HG02763 (cell line): ENCODE results near the gene SLAMF8.

ENCODE experiments used
- ATAC-seq: cut with Tn5 transposase; IDR thresholded peaks from one replicate; pipeline ENCODE4 v1.9.1; 2021; ENCODE audit warnings: mild to moderate bottlenecking, moderate library complexity; ENCODE audit not compliant: unreplicated experiment

Gene SLAMF8

DNA sequence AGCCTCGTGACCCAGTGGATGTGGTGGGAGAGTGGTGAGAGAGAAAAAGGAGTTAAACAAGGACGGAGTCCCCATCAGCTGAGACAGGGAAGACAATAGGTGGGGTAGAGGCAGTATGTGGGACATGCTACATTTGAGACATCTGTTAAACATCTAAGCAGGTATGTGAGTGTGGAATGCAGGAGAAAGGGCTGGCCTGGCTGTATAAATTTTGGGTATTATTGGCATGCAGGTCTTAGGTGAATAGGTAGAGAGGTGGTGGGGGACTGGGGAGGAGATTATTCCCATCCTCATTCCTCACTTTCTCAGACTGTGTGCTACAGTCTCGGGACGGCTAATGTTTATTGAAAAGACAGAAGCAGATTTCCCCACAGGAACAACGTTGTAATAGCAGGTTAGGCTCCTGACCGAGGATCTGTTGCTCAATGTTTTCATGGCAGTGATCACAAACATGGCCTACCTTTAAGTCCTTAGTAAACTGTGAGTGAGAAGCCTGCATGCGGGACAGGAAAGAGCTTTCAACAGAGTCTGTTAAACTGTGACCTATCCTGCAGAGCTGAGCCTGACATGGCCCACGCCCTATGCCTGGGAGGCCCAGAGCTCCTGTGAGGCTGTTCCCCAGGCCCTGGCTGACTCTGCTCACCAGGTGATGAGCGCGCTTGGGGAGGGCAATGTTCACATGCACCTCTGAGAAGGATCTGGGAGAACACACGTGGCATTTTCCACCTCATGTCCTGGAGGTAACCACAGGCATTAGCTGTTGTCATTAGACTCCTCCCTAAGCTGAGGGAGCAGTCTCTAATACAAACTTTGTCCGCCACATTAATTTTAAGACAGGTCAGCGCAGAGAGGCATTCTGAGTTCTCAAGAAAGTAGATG is 19.3 kb downstream of the SLAMF8 start:
- ATAC-seq = no peak

DNA sequence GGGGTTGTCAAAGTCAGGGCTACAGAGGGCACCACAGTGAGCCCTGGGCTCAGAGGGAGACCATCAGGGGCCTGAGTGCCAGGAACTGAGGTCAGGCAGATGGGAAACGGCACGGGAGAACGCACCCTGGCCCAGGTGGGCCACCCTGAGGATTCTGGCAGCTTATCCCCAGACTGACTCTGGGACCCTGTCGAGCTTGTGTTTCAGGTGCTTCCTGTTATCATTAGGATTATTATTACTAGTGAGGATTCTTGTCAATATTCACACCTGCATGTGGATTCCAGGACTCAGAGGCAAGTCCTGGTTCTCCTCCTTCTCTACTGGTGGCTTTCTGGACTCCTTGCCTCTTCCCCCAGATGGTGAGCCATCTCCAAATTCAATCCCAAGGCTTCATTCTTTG is 20.6 kb downstream of the SLAMF8 start:
- ATAC-seq = no peak

DNA sequence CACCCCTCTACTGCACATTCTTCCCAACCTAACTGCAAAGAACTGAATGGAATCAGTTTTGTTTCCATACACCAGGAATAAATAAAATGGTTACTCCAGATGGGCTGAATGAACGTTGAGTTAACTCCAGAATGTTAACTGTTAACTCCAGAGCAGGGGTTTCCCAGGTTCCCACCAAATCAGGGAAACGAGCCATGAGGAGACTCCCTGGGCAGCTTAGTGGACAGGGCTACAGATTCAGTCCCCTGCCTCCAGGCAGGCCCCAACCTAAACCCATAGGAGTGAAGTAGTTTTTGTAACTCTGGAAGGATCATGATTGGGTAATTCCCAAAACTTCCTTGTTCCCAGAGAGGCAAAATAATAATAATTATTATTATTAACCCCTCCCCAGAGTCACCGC is 21.7 kb downstream of the SLAMF8 start:
- no peak for ATAC-seq

DNA sequence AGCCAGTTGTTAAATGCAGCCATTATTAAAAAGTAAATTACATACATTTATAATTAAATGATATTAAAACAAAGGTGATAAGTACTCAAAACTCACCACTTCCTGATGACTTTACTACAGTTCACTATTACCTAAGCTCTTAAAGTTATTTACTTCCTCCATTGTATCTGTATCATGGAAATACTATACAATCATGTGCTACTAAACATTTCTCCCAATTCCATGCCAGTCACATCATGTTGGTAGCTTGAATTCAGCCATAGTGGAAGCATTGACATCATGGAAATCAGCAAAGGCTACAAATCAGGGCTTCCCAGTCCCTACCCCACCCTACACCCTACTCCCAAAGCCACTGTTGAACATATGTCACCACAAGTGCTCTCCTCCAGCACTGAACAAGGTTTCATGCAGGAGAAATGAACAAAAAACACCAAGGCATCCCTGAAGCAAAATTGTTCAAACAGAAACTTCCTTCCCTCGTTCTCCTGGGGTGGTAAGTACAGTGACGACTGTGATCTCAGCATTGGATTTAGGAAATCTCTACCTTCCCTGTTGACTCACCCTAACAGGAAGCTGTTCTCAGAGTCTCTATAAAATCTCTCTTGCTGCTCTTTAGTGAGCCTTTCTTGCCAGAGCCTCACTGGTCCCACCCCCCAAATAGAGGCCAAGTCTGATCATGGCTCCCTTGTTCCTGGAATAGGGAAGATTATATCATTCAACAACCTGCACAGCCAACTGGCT is 23.1 kb downstream of the SLAMF8 start:
- ATAC-seq = no peak

DNA sequence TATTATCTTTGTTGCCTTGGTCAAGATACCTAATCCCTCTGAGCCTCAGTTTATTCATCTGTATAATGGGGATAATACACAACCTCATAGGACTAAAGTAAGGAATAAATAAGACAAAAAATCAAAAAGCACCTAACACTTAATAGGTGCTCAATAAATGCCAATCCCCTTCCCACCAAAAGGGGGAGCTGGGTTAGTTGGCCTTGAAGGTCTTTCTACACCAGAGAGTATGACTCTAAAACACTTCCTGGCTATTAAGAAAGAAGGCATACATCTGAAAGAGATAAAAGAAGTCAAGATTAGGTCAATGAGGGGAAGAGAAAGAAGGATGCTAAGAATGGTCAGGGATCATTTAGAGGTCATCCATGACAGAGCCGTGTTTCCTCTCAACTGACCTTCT is 24.7 kb downstream of the SLAMF8 start:
- ATAC-seq = no peak

DNA sequence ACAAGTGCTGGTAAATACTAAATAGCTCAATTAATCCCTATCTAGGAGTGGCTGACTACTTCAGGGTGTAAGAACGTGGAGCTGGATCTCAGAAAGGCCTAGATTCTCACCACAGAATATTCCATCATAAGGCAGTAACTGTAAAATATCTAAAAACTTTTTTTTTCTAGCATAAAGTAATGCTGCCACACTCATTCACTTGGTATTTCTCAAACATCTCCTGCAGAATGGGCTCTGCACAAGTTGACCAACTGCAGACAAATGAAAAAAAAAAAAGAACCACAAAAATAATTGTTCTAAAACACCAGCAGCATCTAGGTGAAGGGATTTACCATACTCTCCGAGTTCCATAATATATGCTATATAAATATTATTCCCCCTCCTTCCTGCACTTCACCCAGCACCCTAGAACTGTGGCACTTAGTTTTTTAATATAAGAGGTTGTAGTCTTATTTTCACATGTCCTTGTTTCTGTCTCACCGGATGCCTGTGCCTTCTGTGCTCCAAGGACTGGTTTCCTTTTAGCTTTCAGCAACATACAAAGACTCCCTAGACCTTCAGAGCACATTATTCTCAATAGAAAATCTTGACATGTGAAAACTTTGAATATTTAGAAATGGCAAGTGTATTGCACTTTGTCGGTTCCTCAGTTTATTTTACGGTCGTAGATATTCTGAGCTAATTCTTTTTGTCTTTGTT is 26.9 kb downstream of the SLAMF8 start:
- no peak for ATAC-seq

DNA sequence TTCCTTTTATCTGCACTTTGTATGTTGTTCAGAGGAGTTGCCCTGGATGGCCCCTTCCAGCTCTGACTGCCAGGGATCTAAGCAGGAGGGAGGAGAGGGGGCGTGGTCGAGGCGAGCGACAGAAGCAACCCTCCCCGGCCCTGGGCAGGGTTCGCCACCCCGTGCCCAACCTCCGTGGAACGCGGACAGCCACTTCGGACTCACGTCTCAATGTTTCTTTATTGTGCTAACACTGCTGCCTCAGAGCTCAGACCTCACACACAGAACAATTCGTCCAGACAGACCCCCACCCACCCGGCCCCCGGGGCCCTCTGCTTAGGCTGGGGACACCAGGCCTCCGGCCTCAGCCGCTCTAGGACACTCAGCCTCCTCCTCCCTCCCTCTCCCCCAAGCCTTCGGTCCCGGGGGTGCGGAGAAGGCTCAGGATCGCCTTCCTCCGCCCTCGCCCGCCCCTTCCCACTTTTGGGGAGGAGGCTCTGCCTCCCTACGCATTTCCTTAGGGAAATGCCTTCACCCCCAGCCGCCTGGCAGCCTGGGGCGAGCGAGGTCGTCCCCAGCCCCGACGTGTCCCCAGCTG is 27.5 kb downstream of the SLAMF8 start:
- no peak for ATAC-seq

DNA sequence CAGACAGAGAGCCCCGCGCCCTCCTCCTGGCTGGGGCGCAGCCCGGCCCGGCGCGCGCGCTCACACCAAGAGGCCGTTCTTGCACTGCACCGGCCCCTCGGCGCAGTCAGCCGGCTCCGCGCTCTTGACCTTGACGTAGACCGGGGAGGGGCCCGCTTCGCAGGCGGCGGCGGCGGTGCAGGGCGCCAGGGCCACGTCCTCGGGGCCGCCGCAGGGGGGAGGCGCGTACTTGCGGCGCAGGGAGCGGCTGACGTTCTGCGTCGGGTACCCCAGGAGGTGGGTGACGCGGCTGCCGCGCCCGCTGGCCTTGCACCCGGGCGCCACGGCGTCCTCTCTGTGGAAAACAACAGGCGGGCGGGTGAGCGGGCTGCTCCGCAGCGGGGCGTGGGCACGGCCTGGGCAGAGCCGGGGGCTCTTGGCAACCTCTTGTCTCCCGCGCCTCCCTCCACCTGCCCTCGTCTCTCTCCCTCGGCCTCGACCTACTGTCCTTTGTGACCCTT is 28.1 kb downstream of the SLAMF8 start:
- ATAC-seq = no peak

DNA sequence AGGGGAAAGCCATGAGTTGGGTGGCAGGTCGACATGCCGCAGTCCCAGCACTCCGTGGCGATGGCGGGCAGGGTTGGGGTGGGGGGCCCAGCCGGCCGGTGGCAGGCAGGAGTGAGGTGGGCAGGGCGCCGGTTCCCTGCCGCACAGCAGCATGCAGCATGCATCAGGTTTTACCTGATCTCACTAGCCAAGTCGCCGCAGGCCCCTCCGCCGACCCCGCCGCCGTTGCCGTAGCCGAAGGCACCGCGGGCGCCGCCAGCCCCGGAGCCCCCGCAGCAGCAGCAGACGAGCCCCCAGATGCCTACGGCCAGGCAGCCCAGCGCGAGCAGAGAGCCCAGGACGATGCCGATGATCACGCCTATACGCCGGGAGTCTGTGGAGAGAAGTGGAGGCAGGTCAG is 29.0 kb downstream of the SLAMF8 start:
- ATAC-seq = no peak

DNA sequence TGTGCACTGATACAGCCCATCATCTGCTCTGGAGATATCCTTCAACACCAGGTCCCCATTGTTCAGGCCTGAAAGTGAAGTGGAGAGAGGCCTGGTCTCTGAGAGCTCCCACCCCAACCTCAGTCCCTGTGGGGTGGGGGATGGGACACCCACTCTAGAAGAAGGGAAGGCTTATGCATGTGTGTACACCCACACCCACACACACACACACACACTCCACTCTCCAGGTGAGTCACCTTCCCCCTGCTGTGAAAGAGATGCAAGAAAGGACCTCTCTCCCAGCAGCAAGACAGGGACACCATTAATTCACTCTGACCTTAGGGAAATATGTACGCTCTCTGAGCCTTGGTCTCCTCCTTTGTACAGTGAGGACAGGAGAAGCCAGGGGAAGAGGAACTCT is 29.9 kb downstream of the SLAMF8 start:
- ATAC-seq = no peak

DNA sequence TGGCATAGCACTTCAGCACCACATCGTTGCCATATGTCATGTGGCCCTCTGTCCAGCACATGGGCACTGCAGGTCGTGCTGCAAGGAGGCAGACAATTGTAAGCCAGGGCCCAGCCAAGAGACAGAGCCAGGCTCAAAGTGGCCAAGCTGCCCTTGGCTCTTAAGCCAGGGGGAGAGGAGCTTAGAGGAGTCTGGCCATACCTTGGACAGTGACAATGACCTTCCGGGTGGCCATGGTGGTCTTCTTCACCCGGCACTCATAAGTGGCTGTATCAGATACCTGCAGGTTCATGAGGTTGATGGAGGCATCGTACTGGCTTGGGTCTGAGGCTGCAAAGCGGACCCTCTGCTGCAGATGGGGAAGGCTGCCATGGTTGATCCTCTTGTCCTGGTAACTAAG is 31.2 kb downstream of the SLAMF8 start:
- no peak for ATAC-seq

DNA sequence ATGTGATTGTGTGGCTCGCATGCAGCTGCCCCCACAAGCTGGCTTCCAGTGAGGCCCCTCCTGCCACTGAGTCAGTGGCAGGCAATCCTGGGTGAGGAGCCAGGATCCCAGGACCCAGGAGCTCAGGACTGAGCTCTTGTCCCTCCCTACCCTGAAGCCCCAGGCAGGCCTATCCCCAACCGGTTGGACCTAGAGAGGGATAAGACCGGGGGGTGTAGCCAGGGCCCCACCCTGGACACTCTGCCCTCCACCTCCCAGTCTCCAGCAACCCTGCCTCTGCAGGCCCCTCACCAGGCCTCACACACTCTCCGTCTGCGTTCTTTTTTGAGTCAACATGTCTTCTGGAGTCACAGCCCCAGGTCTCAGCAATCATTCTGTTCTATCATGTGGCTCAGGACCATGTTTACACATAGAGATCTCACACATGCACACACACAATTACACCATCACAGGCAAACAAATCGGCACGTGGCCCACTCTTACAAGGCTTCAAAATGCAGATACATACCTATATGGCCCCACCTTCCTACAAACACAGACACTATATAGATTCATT is 33.2 kb downstream of the SLAMF8 start:
- no peak for ATAC-seq

DNA sequence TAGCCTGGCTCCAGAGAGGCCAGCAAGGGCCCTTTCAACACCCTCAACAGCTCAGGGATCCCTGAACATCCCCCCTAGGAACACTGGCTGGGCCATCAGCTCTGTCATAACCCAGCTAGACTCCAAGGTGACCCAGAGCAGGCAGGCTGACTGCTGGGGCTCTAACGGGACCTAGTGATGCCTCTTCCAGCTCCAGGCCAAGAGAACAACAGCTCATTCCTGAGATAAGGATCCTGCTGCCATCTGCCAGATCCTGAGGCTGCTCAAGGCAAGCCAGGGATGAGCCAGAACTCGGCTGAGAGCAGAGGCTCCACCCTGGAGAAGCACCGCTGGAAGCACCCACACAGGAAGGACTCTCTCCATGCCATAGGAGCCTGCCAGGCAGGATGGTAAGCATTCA is 33.8 kb downstream of the SLAMF8 start:
- no peak for ATAC-seq

DNA sequence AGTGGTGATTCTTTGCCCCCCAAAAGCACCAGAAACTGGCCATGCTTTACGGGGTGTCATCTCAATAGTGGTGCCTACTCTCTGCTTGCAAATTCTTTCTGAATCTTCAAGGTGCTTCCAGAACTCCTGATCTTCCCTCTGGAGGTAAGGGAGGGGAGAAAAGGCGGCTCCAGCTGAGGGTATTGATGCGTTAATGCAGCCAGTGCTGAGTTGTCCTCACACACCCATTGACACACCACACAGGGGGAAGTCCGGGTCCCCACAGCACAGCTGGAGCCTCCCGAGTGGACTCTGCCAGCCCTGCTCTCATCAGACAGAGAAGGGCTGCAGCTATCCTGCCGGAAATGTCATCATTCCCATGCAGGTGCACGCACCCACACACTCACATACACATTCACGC is 34.5 kb downstream of the SLAMF8 start:
- no peak for ATAC-seq

DNA sequence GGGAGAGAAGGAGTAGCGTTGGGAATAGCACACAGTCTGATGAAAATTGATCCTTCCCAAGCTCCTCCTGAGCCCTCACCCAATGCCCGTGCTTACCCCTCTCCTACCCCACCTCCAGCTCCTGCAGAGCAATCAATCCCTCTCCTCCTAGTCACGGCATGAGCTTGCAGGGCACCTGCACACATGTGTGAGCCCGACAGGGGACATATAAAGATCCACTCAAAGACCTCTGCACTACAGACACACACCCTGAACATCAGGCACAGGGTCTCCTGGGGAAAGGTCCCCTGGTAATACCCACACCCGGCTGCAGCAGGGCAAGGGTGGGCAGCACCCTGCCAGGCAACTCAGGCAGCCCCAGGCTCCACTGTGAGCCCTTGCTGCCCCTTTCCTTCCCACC is 35.4 kb downstream of the SLAMF8 start:
- no peak for ATAC-seq

DNA sequence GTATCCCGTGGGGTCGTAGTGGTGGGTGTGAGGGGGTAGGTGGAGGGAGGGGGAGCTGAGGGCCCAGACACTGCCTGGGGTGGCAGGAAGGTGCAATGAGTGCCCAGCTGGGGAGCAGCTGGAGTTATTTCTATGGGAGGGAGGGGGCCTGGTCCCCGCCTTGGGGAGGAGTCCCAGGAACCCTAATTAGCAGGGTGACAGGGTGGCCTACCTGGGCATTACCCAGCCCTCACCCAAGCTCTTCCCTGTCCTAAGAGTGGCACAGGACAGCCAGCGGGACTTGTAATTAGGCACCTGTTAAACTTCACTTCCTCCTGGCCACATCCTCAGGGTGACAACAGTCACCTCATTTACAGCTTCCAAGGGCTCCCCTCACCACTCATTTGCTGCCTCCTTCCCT is 35.9 kb downstream of the SLAMF8 start, which contains the start of gene VSIG8:
Gene VSIG8, minus strand, starts transcription at position 101 of the 400 bp plus-strand sequence. CDS start 136 bp downstream, outside the sequence.
- ATAC-seq = no peak

DNA sequence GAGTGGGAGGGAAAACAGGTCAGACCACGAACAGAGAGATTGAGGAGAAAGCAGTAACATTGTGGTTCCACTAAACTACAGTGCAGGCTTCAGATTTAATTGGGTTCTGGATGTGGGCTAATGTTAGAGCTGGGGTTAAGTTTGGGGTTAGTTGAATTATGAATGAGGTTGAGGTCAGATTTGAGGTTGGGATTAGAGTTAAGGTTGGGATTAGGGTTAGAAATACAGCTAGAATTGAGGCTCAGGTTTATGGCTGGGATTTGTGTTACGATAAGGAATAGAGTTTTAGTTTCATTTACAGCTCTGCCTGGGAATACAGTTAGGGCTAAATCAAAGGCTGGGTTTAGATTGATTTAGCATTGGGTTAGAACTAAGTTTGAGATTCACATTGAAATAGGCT is 37.6 kb downstream of the SLAMF8 start:
- no peak for ATAC-seq

DNA sequence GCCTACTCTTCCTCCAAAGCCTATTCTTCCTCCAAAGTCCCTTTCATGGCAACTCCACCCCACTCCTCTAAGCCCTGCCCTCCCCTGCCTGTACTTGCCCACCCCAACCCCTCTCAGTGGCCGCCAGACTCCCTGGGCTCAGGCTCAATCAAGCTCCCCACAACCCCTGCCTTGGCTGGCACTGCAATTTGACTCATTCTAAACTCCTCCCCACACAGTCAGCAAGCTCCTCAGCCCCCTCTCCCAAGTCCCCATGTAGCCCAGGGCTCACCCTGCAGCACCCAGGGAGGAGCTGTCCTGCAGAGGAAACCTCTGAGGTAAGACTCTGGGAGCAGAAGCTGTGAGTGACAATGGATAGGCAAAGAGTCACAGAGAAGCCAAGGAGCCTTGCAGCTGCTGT is 39.4 kb downstream of the SLAMF8 start:
- no peak for ATAC-seq

DNA sequence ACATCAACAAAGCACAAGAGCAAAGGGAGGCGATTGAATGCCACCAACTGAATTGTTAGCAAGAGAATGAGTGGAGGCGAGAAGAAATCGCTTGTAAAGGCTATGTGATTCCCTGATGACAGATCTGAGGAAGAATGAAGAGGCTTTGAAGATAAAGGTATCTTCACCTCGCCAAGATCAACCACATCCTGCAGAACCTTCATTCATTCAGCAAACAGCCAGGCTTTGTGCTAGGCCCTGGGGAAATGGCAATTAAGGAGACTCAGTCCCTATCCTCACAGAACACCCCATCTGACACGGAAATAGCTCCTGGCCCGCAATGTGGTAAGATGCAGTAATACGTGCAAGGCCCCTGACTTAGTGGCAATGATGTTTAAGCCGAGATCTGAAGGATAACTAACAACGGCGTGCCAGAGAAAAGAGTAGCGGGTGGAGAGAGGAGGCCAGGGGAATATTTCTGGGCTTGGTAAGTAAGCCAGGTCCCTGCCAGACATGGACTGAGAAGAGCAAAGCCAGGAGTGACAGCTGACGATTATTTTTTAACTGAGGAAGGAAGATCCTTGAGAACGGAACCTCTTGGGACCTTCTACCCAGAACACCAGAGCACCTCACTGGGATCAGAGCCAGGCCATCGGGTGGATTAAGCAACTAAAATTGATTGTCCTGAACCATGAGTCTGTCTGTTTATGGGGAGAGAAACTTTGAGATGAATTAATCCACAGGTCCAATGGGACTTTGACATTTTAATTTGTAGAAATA is 40.4 kb downstream of the SLAMF8 start:
- no peak for ATAC-seq

DNA sequence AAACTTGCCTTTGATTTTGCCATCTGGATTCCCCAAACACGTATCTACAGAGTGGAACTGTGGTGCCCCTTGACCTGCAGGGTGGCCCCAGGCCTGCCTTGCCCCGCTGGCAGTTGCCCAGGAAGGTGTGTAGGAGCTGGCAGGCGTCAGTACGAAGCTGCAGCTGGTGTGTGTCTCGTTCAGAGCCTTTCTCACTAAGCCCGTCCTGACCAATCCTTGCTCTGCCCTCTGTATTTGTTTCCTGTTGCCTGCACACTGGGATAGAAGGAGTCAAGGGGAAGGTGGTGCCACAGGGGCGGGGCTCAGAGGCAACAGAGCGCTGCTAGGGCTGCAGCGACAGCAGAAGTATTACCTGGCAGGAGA is 41.0 kb downstream of the SLAMF8 start:
- no peak for ATAC-seq
